Adipose tissue (tissue), 3 donors: ENCODE results near the gene BMP8A. TPM values are rescaled to one million over a fixed set of nuclear protein-coding genes. Genes with fewer than 3 reads are reported as not detected.

Experiments
- polyA plus RNA-seq, 3 donors: library from polyadenylated mRNA; stranded (reverse); fragments of 200-250 nt; gene quantifications; one replicate each; pipeline ENCODE4 v1.2.3, GENCODE V29; 2013
- donor health status: healthy with polysubstance abuse.
- donor health status: Bipolar disorder and iron deficiency.
- donor health status: healthy.

Gene BMP8A
- polyA plus RNA-seq, 3 donors = 0.36 to 0.39 TPM; not detected in 1

Other genes starting within 250 kb of the BMP8A start
- gene PABPC4, start 85.2 kb downstream of the BMP8A start, polyA plus RNA-seq = 100 to 1,000 TPM; 155 to 340 (median 155) TPM
- gene HEYL, start 148.0 kb downstream of the BMP8A start, polyA plus RNA-seq = 10 to 100 TPM; 11.3 to 38.1 (median 16.6) TPM
- under 1 TPM in 2 of 3 donors, not detected in 1; 0.06 to 0.40 TPM for gene NT5C1A, start 180.5 kb downstream of the BMP8A start, polyA plus RNA-seq
- 1 to 10 TPM in 1 of 3 donors, under 1 TPM in 1, not detected in 1; 0.04 to 1.8 TPM for gene HPCAL4, start 199.8 kb downstream of the BMP8A start, polyA plus RNA-seq
- 10 to 100 TPM; 38.3 to 46.0 (median 41.8) TPM for gene PPIE, start 247.2 kb downstream of the BMP8A start, polyA plus RNA-seq